Keratinocyte (primary cell): Measurements from ENCODE around the gene AFG3L2. TPM values are rescaled to one million over a fixed set of nuclear protein-coding genes. Genes with fewer than 3 reads are reported as not detected.

Source experiments
- DNase-seq: peaks from one replicate; pipeline ENCODE4 v3.0.0-alpha.2; 2011; ENCODE audit warnings: low read depth, missing footprints, low spot score
- FAIRE-seq: peaks from 2 replicates; lab custom pipeline; 2011; peaks lifted over from hg19 to GRCh38; lab: Jason Lieb, UNC
- H2AFZ ChIP-seq: 2 replicates; pipeline ENCODE4 v1.6.0; 2012; ENCODE audit warnings: low read length, control low read depth, inconsistent platforms; ENCODE audit not compliant: control insufficient read depth
- H3K27ac ChIP-seq: 2 replicates; pipeline ENCODE4 v1.5.1; 2011; ENCODE audit warnings: low read length; ENCODE audit not compliant: control insufficient read depth, insufficient read depth
- H3K27me3 ChIP-seq: 3 replicates; pipeline ENCODE4 v1.6.0; 2011; ENCODE audit warnings: low read length; ENCODE audit not compliant: control insufficient read depth, insufficient read depth; ENCODE audit errors: extremely low read depth
- H3K36me3 ChIP-seq, 2 experiments: 2 replicates in 1 of 2; 3 replicates in 1 of 2; pipeline ENCODE4 v1.5.1; 2011; ENCODE audit warnings: low read length in 2 of 2, mild to moderate bottlenecking in 1 of 2; ENCODE audit not compliant: control insufficient read depth in 2 of 2, insufficient read depth in 2 of 2; ENCODE audit errors: extremely low read depth in 1 of 2
- H3K4me1 ChIP-seq: 3 replicates; pipeline ENCODE4 v1.5.1; 2011; ENCODE audit warnings: low read length; ENCODE audit not compliant: control insufficient read depth, insufficient read depth; ENCODE audit errors: extremely low read depth
- H3K4me2 ChIP-seq: 3 replicates; pipeline ENCODE4 v1.6.0; 2011; ENCODE audit warnings: low read depth, low read length; ENCODE audit not compliant: control insufficient read depth, insufficient read depth; ENCODE audit errors: extremely low read depth
- H3K4me3 ChIP-seq, 3 experiments: fragments of 200-600 bp in 1 of 3; sonication (generic) in 1 of 3; 2 replicates in 2 of 3; 3 replicates in 1 of 3; pipeline ENCODE4 v1.5.1; 2011 to 2016; ENCODE audit warnings: low read length in 3 of 3, mild to moderate bottlenecking in 3 of 3, control low read depth in 2 of 3, inconsistent platforms in 1 of 3, low read depth in 1 of 3, mixed read lengths in 1 of 3, mixed run types in 1 of 3, moderate library complexity in 1 of 3; ENCODE audit not compliant: control insufficient read depth in 2 of 3, insufficient read depth in 2 of 3; ENCODE audit errors: extremely low read depth in 1 of 3
- H3K79me2 ChIP-seq: 2 replicates; pipeline ENCODE4 v1.6.0; 2012; ENCODE audit warnings: low read length; ENCODE audit not compliant: control insufficient read depth, insufficient read depth
- H3K9ac ChIP-seq: 3 replicates; pipeline ENCODE4 v1.6.0; 2011; ENCODE audit warnings: low read length; ENCODE audit not compliant: control insufficient read depth, insufficient read depth; ENCODE audit errors: extremely low read depth
- H3K9me1 ChIP-seq: 3 replicates; pipeline ENCODE4 v1.6.0; 2011; ENCODE audit warnings: low read length; ENCODE audit not compliant: control insufficient read depth, insufficient read depth; ENCODE audit errors: extremely low read depth
- H3K9me3 ChIP-seq: 2 replicates; pipeline ENCODE4 v1.5.1; 2012; ENCODE audit warnings: low read depth, low read length; ENCODE audit not compliant: control insufficient read depth
- H4K20me1 ChIP-seq: 3 replicates; pipeline ENCODE4 v1.6.0; 2011; ENCODE audit warnings: low read length; ENCODE audit not compliant: control insufficient read depth, insufficient read depth; ENCODE audit errors: extremely low read depth
- CTCF ChIP-seq, 3 experiments: IDR thresholded peaks in 1 of 3; conservative IDR thresholded peaks in 1 of 3; optimal IDR thresholded peaks in 1 of 3; 2 replicates in 2 of 3; 3 replicates in 1 of 3; pipeline versions ENCODE3 to v1.5.1; 2011; ENCODE audit warnings: low read length in 3 of 3, mild to moderate bottlenecking in 3 of 3, moderate library complexity in 2 of 3, control low read depth in 1 of 3, inconsistent platforms in 1 of 3; ENCODE audit not compliant: insufficient read depth in 2 of 3; ENCODE audit errors: extremely low read depth in 1 of 3
- EZH2 ChIP-seq: IDR thresholded peaks from one replicate; pipeline ENCODE4 v1.6.1; 2012; ENCODE audit warnings: inconsistent platforms, mild to moderate bottlenecking, low read length, moderate library complexity
- dilution Hi-C: fragments of 300-500 bp; cut with MboI; formaldehyde crosslinking; loops from one replicate; pipeline ENCODE4 v1.7.0; 2020; ENCODE audit warnings: low sequenced_read_pairs; ENCODE audit not compliant: extremely low pct_ligation_motif_present
- polyA plus RNA-seq, 5 experiments: library from polyadenylated mRNA; depleted of rRNA in 3 of 5; stranded (reverse) in 3 of 5; stranded (forward) in 1 of 5; unstranded in 1 of 5; fragments of >200 nt; gene quantifications; 1 replicate in 1 of 5; 2 replicates in 3 of 5; 3 replicates in 1 of 5; pipeline versions ENCODE4 v1.2.1 to v1.2.3, GENCODE V29; 2011 to 2012; ENCODE audit warnings: missing spikeins in 2 of 5, low read depth in 1 of 5, low replicate concordance in 1 of 5

Gene AFG3L2
- polyA plus RNA-seq, 1 donor (not counting 4 experiments of a cell fraction or from before 2014, with no cell fraction given): 47.5 TPM

- Histone ChIP-seq H3K4me1 (peaks cover 31% of the 10 kb centered on the region), H3K4me2 (no peak overlapping the region), H2AFZ (no peak overlapping the region), H3K79me2 (no peaks in the 10 kb centered on the region), H3K27ac (no peak overlapping the region), H3K9ac (no peak overlapping the region), H3K9me3 (no peaks in the 10 kb centered on the region), H3K36me3 (no peaks in the 10 kb centered on the region), H3K9me1 (no peaks in the 10 kb centered on the region), H3K4me3 (no peak overlapping the region), H4K20me1 (no peaks in the 10 kb centered on the region), H3K27me3 (no peaks in the 10 kb centered on the region)
- no peak for DNase-seq
- dilution Hi-C loops: no loop called here
- no peak for FAIRE-seq
- TF ChIP-seq CTCF (optimal IDR thresholded peaks at IDR 0.05 in 1 of 3, IDR thresholded peaks at IDR 0.05 in 1 of 3, conservative IDR thresholded peaks at IDR 0.05 in 1 of 3; ENCODE audit: extremely low read depth in 1 of 3, insufficient read depth in 2 of 3, low read length in 3 of 3) (no peak), EZH2 (no peak)
These were observed 93.4 kb downstream of the AFG3L2 start for GRCh38 chr18:12283666-12284065.

- dilution Hi-C loops: no loop called here
- peak; percentile 95 for DNase-seq
These were observed 93.8 kb downstream of the AFG3L2 start for GRCh38 chr18:12283256-12283655.

More at GRCh38 chr18:12283256-12283655, 93.8 kb downstream of the AFG3L2 start:
- TF ChIP-seq EZH2 (no peak), CTCF (optimal IDR thresholded peaks at IDR 0.05 in 1 of 3, IDR thresholded peaks at IDR 0.05 in 1 of 3, conservative IDR thresholded peaks at IDR 0.05 in 1 of 3; ENCODE audit: extremely low read depth in 1 of 3, insufficient read depth in 2 of 3, low read length in 3 of 3) (peak; percentile 61 to 69 (median 62))
- Histone ChIP-seq H3K9ac (peak overlapping the region; percentile 56), H3K9me3 (no peaks in the 10 kb centered on the region), H2AFZ (no peak overlapping the region), H4K20me1 (no peaks in the 10 kb centered on the region), H3K27me3 (no peaks in the 10 kb centered on the region), H3K4me1 (peaks cover 27% of the 10 kb centered on the region), H3K36me3 (no peaks in the 10 kb centered on the region), H3K79me2 (no peaks in the 10 kb centered on the region), H3K4me2 (no peak overlapping the region), H3K9me1 (no peaks in the 10 kb centered on the region), H3K4me3 (no peak overlapping the region), H3K27ac (peak overlapping the region; percentile 67)
- FAIRE-seq: peak; percentile 94
